Head of caudate nucleus (tissue), 42 donors: ENCODE measurements around the gene KLK2.

Experiments used
- DNase-seq, 42 donors: peaks; one replicate each; pipeline versions ENCODE4 v3.0.0 to v3.0.0-alpha.2; 2020 to 2021; ENCODE audit warnings: mixed read lengths in 7 of 42
- intact Hi-C: fragments of 100-400 bp; cut with DNase I; formaldehyde crosslinking; loops from one replicate; pipeline ENCODE4 v1.15.0; 2022

The KLK2 gene

GRCh38 chr19:50873056-50873455 is at the start of gene KLK2:
Gene KLK2, plus strand, starts transcription at chr19:50873439. Its CDS starts 35 bp downstream, at chr19:50873474.
- intact Hi-C loops: no loop called here
- no peak for DNase-seq

- intact Hi-C loops: no loop called here
- no peak for DNase-seq
Measured at GRCh38 chr19:50826492-50827240, 46.6 kb upstream of the KLK2 start.

- intact Hi-C loops: no loop called here
- no peak for DNase-seq
Measured at GRCh38 chr19:50827476-50827875, 45.8 kb upstream of the KLK2 start.

- intact Hi-C loops: no loop called here
- DNase-seq: no peak
Measured at GRCh38 chr19:50829801-50830200, 43.4 kb upstream of the KLK2 start.

GRCh38 chr19:50830266-50831025 is 42.8 kb upstream of the KLK2 start:
- intact Hi-C loops: no loop called here
- no peak for DNase-seq

- intact Hi-C loops: no loop called here
- DNase-seq: no peak
Measured at GRCh38 chr19:50831026-50831396, 42.2 kb upstream of the KLK2 start.

- no peak for DNase-seq
- intact Hi-C loops: no loop called here
Measured at GRCh38 chr19:50832666-50833065, 40.6 kb upstream of the KLK2 start.

- intact Hi-C loops: no loop called here
- no peak for DNase-seq
Measured at GRCh38 chr19:50833117-50833801, 40.0 kb upstream of the KLK2 start, which contains the start of gene KLK15. Gene KLK15, minus strand, starts transcription at chr19:50833574. Its CDS starts 2,082 bp downstream, at chr19:50831492.

GRCh38 chr19:50833802-50834167 is 39.5 kb upstream of the KLK2 start:
- intact Hi-C loops: no loop called here
- no peak for DNase-seq

GRCh38 chr19:50835103-50835784 is 38.0 kb upstream of the KLK2 start:
- intact Hi-C loops: no loop called here
- DNase-seq: peak in 4 of 42 donors; percentile 10 to 43 (median 18)

GRCh38 chr19:50835785-50836542 is 37.3 kb upstream of the KLK2 start:
- peak; percentile 41 to 87 (median 70) for DNase-seq
- intact Hi-C loops: no loop called here

- intact Hi-C loops: no loop called here
- no peak for DNase-seq
Measured at GRCh38 chr19:50836543-50837195, 36.6 kb upstream of the KLK2 start.

GRCh38 chr19:50837300-50837699 is 35.9 kb upstream of the KLK2 start:
- DNase-seq: no peak
- intact Hi-C loops: no loop called here

GRCh38 chr19:50838239-50838638 is 35.0 kb upstream of the KLK2 start:
- intact Hi-C loops: no loop called here
- no peak for DNase-seq

GRCh38 chr19:50839712-50840655 is 33.3 kb upstream of the KLK2 start:
- intact Hi-C loops: no loop called here
- DNase-seq: no peak

- intact Hi-C loops: no loop called here
- DNase-seq: no peak
Measured at GRCh38 chr19:50842130-50842529, 31.1 kb upstream of the KLK2 start.

- intact Hi-C loops: no loop called here
Measured at GRCh38 chr19:50843205-50843604, 30.0 kb upstream of the KLK2 start.

More at GRCh38 chr19:50843205-50843604, 30.0 kb upstream of the KLK2 start:
- no peak for DNase-seq
